TTC549 (cell line): Measurements from ENCODE around the gene PSME3.
"Not testable (repeated sequence)": the region's sequence is repeated elsewhere in the genome, so short reads cannot be mapped to it uniquely, and the experiment has no call there.

Experiments
- FAIRE-seq: peaks from 2 replicates; lab custom pipeline; 2012; peaks lifted over from hg19 to GRCh38; lab: Jason Lieb, UNC

The PSME3 gene

GRCh38 chr17:42851371-42852240, 18.4 kb downstream of the PSME3 start:
- not testable (repeated sequence) for FAIRE-seq

GRCh38 chr17:42852351-42852750, 19.2 kb downstream of the PSME3 start:
- no peak for FAIRE-seq

GRCh38 chr17:42853004-42853403, 19.8 kb downstream of the PSME3 start:
- no peak for FAIRE-seq

GRCh38 chr17:42853597-42853967, 20.4 kb downstream of the PSME3 start:
- FAIRE-seq = no peak

- no peak for FAIRE-seq
These were observed 21.0 kb downstream of the PSME3 start for GRCh38 chr17:42853968-42854790.

- FAIRE-seq = no peak
These were observed 21.9 kb downstream of the PSME3 start for GRCh38 chr17:42855048-42855596.

GRCh38 chr17:42856093-42856492, 22.9 kb downstream of the PSME3 start:
- not testable (repeated sequence) for FAIRE-seq

- FAIRE-seq = not testable (repeated sequence)
These were observed 23.3 kb downstream of the PSME3 start for GRCh38 chr17:42856516-42856915.

GRCh38 chr17:42857389-42857788, 24.2 kb downstream of the PSME3 start:
- no peak for FAIRE-seq

GRCh38 chr17:42865638-42866094, 32.5 kb downstream of the PSME3 start:
- no peak for FAIRE-seq

- no peak for FAIRE-seq
These were observed 33.0 kb downstream of the PSME3 start for GRCh38 chr17:42866216-42866615.

GRCh38 chr17:42866631-42867575, 33.7 kb downstream of the PSME3 start:
- FAIRE-seq = no peak

GRCh38 chr17:42867694-42868261, 34.6 kb downstream of the PSME3 start:
- FAIRE-seq = not testable (repeated sequence)

GRCh38 chr17:42868338-42868737, 35.1 kb downstream of the PSME3 start:
- no peak for FAIRE-seq

- no peak for FAIRE-seq
These were observed 38.5 kb downstream of the PSME3 start for GRCh38 chr17:42871647-42872046.

GRCh38 chr17:42872251-42872965, 39.2 kb downstream of the PSME3 start:
- FAIRE-seq = no peak

- FAIRE-seq = no peak
These were observed 40.1 kb downstream of the PSME3 start for GRCh38 chr17:42873315-42873714.

GRCh38 chr17:42873932-42874695, 40.9 kb downstream of the PSME3 start:
- FAIRE-seq = not testable (repeated sequence)

GRCh38 chr17:42877037-42877436, 43.8 kb downstream of the PSME3 start:
- FAIRE-seq = no peak
